HCT116 (cell line): ENCODE results near the gene GPR180. TPM values are rescaled to one million over a fixed set of nuclear protein-coding genes. Genes with fewer than 3 reads are reported as not detected.

Experiments used
- ATAC-seq: fragments of 200-7000 bp; cut with Tn5 transposase; 2 replicates; pipeline ENCODE4 v1.9.1; 2020; ENCODE audit warnings: mild to moderate bottlenecking, moderate library complexity
- BruUV-seq: library from RNA; stranded (reverse); fragments of 400-500 nt; replicated peaks from 2 replicates; lab custom pipeline; 2021; lab: Mats Ljungman, UMichigan
- CTCF ChIA-PET: fragments of 300-600 bp; sonication (Branson Sonifier 250); formaldehyde crosslinking; loops from one replicate; lab custom pipeline; 2021; ENCODE audit warnings: antibody characterized with exemption; lab: Charles Lee
- POLR2A ChIA-PET: fragments of 300-600, 350-600 bp; sonication (Branson Sonifier 250); formaldehyde crosslinking; loops from one replicate; lab custom pipeline; 2021; ENCODE audit warnings: antibody characterized with exemption; lab: Charles Lee
- RAD21 ChIA-PET, 2 experiments: fragments of 300-600 bp; sonication (Branson Sonifier 250); formaldehyde crosslinking; loops; one replicate each; lab custom pipeline; 2023; ENCODE audit warnings: low total read pairs in 2 of 2; ENCODE audit not compliant: uncharacterized antibody in 2 of 2, unreplicated experiment in 2 of 2, low non-redundant PET in 1 of 2; lab: Charles Lee
- DNase-seq: peaks from one replicate; pipeline ENCODE4 v3.0.0-alpha.2; 2010; ENCODE audit warnings: low read depth, low spot score
- H2AFZ ChIP-seq: fragments of 200-600 bp; shearing (Covaris generic), sonication (generic); 2 replicates; pipeline ENCODE4 v1.6.1; 2017; ENCODE audit warnings: low read depth, mixed run types, mixed read lengths, antibody characterized with exemption, low read length; ENCODE audit not compliant: poor library complexity, severe bottlenecking
- H3K27ac ChIP-seq: 2 replicates; pipeline ENCODE4 v1.5.1; 2012; ENCODE audit warnings: low read depth, low read length
- H3K27me3 ChIP-seq: fragments of 200-600 bp; sonication (generic); 2 replicates; pipeline ENCODE4 v1.6.1; 2016; ENCODE audit warnings: mixed run types, low read length, mixed read lengths; ENCODE audit not compliant: insufficient read depth
- H3K36me3 ChIP-seq, 2 experiments: fragments of 200-500 bp in 1 of 2; fragments of 200-600 bp in 1 of 2; sonication (Bioruptor generic) in 1 of 2; sonication (generic) in 1 of 2; 2 replicates each; pipeline versions ENCODE4 v1.5.1 to v1.6.1; 2014 to 2016; ENCODE audit warnings: low read length in 2 of 2, inconsistent platforms in 1 of 2, mixed read lengths in 1 of 2, mixed run types in 1 of 2; ENCODE audit not compliant: insufficient read depth in 2 of 2, control insufficient read depth in 1 of 2
- H3K4me1 ChIP-seq, 2 experiments: fragments of 200-600 bp in 1 of 2; sonication (generic) in 1 of 2; 2 replicates each; pipeline versions ENCODE4 v1.5.1 to v1.6.1; 2012 to 2017; ENCODE audit warnings: low read length in 2 of 2, inconsistent platforms in 1 of 2, mild to moderate bottlenecking in 1 of 2, mixed read lengths in 1 of 2, mixed run types in 1 of 2, moderate library complexity in 1 of 2; ENCODE audit not compliant: insufficient read depth in 2 of 2, control insufficient read depth in 1 of 2
- H3K4me2 ChIP-seq: fragments of 200-600 bp; sonication (generic); 2 replicates; pipeline ENCODE4 v1.6.1; 2017; ENCODE audit warnings: mixed run types, low read length, mixed read lengths
- H3K4me3 ChIP-seq, 2 experiments: fragments of 200-600 bp in 1 of 2; sonication (generic) in 1 of 2; replicated peaks in 1 of 2; 2 replicates each; pipeline ENCODE4 v1.5.1; 2011 to 2016; ENCODE audit warnings: low read length in 2 of 2, control low read depth in 1 of 2, low read depth in 1 of 2, mild to moderate bottlenecking in 1 of 2, mixed read lengths in 1 of 2, mixed run types in 1 of 2
- H3K79me2 ChIP-seq: fragments of 200-600 bp; sonication (generic); 2 replicates; pipeline ENCODE4 v1.6.1; 2017; ENCODE audit warnings: mild to moderate bottlenecking, mixed run types, low read length, moderate library complexity, mixed read lengths; ENCODE audit not compliant: insufficient read depth
- H3K9ac ChIP-seq: fragments of 200-600 bp; sonication (generic); 2 replicates; pipeline ENCODE4 v1.6.1; 2016; ENCODE audit warnings: low read length, mixed read lengths
- H3K9me2 ChIP-seq: fragments of 200-600 bp; sonication (generic), shearing (Covaris generic); 2 replicates; pipeline ENCODE4 v1.6.1; 2017; ENCODE audit warnings: mixed run types, mild to moderate bottlenecking, moderate library complexity; ENCODE audit not compliant: insufficient read depth
- H3K9me3 ChIP-seq, 2 experiments: fragments of 200-500 bp in 1 of 2; fragments of 200-600 bp in 1 of 2; sonication (Bioruptor generic) in 1 of 2; sonication (generic) in 1 of 2; 2 replicates each; pipeline ENCODE4 v1.6.1; 2014 to 2017; ENCODE audit warnings: low read length in 2 of 2, mixed read lengths in 2 of 2, inconsistent platforms in 1 of 2, low read depth in 1 of 2, mild to moderate bottlenecking in 1 of 2, mixed run types in 1 of 2, moderate library complexity in 1 of 2; ENCODE audit not compliant: control insufficient read depth in 1 of 2, insufficient read depth in 1 of 2
- H4K20me1 ChIP-seq: fragments of 200-600 bp; sonication (generic), shearing (Covaris generic); 2 replicates; pipeline ENCODE4 v1.6.1; 2017; ENCODE audit warnings: mixed run types, mild to moderate bottlenecking, moderate library complexity; ENCODE audit not compliant: insufficient read depth
- CBX3 ChIP-seq: IDR thresholded peaks from 2 replicates; pipeline ENCODE4 v1.6.1; 2012; ENCODE audit warnings: low read depth
- ELF1 ChIP-seq: IDR thresholded peaks from 2 replicates; pipeline ENCODE4 v1.6.1; 2012; ENCODE audit warnings: low read depth, borderline replicate concordance
- EZH2 ChIP-seq: fragments of 200-600 bp; sonication (generic); IDR thresholded peaks from 2 replicates; pipeline ENCODE4 v1.6.1; 2017; ENCODE audit warnings: antibody characterized with exemption, mixed run types
- JUND ChIP-seq: IDR thresholded peaks from 2 replicates; pipeline ENCODE4 v1.6.1; 2012
- POLR2A ChIP-seq: IDR thresholded peaks from 2 replicates; pipeline ENCODE4 v1.7.0; 2011; ENCODE audit warnings: borderline replicate concordance; ENCODE audit not compliant: insufficient read depth, insufficient read length; ENCODE audit errors: extremely low read depth
- RAD21 ChIP-seq: IDR thresholded peaks from 2 replicates; pipeline ENCODE4 v1.6.1; 2012; ENCODE audit warnings: low read depth, mild to moderate bottlenecking
- REST ChIP-seq: IDR thresholded peaks from 2 replicates; pipeline ENCODE4 v1.6.1; 2012; ENCODE audit warnings: low read depth
- SIN3A ChIP-seq: IDR thresholded peaks from 2 replicates; pipeline ENCODE4 v1.6.1; 2012; ENCODE audit warnings: low read depth
- SP1 ChIP-seq: IDR thresholded peaks from 2 replicates; pipeline ENCODE4 v1.6.1; 2012; ENCODE audit warnings: low read depth
- SRF ChIP-seq: IDR thresholded peaks from 2 replicates; pipeline ENCODE4 v1.6.1; 2012; ENCODE audit warnings: low read depth
- TCF7L2 ChIP-seq: IDR thresholded peaks from 2 replicates; pipeline ENCODE4 v1.7.0; 2011; ENCODE audit warnings: borderline replicate concordance, inconsistent platforms; ENCODE audit not compliant: insufficient read depth, insufficient read length; ENCODE audit errors: extremely low read depth
- YY1 ChIP-seq: IDR thresholded peaks from 2 replicates; pipeline ENCODE4 v1.6.1; 2011; ENCODE audit warnings: low read length, low read depth, moderate library complexity, mild to moderate bottlenecking; ENCODE audit not compliant: insufficient replicate concordance; ENCODE audit errors: extremely low read depth
- ZBTB33 ChIP-seq: IDR thresholded peaks from 2 replicates; pipeline ENCODE4 v1.6.1; 2011; ENCODE audit warnings: mild to moderate bottlenecking, low read length, moderate library complexity; ENCODE audit not compliant: insufficient replicate concordance; ENCODE audit errors: extremely low read depth
- ZFX ChIP-seq: fragments of 450-650 bp; IDR thresholded peaks from 2 replicates; pipeline ENCODE4 v1.6.1; 2017
- intact Hi-C: fragments of 100-400 bp; cut with micrococcal nuclease; formaldehyde crosslinking; loops from 2 replicates; pipeline ENCODE4 v1.10.0; 2022
- total RNA-seq: library from RNA; stranded (reverse); gene quantifications from one replicate; pipeline ENCODE4 v1.2.1, GENCODE V29; 2021; ENCODE audit not compliant: unreplicated experiment
- TF ChIP-seq, protein P1 (sequence below): IDR thresholded peaks from 2 replicates; pipeline ENCODE4 v1.6.1; 2012
- TF ChIP-seq, protein P2 (sequence below): IDR thresholded peaks from 2 replicates; pipeline ENCODE4 v1.6.1; 2012

Gene GPR180
- total RNA-seq, 1 experiment from 2014 or later = 6.4 TPM

DNA sequence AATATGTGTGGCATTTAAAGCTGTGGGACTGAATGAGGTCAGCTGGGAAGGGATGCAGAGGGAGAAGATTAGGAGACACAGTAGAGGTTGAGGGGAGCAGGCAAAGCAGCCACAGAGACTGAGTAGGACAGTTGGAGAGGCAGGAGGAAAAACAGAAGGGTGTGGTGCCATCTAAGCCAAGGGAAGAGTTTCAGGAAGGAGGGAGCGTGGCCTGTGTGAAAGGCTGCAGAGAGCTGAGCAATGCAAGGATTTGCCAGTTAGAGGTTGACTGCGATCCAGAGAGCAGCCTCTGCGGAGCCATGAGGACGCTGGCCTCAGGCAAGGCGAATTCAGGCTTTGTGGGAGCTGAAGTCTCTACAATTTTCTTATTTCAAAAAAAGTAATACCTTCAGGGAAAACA, 81.8 kb downstream of the GPR180 start:
- Histone ChIP-seq H3K9ac (no peak overlapping the region), H4K20me1 (no peaks in the 10 kb centered on the region), H2AFZ (no peak overlapping the region), H3K27me3 (peaks cover 10% of the 10 kb centered on the region; the same call in 1 of the 2 replicates), H3K79me2 (no peaks in the 10 kb centered on the region), H3K36me3 (no peaks in the 10 kb centered on the region), H3K4me1 (no peaks in the 10 kb centered on the region), H3K4me3 (no peak overlapping the region), H3K9me2 (no peaks in the 10 kb centered on the region), H3K9me3 (no peaks in the 10 kb centered on the region), H3K27ac (no peak overlapping the region), H3K4me2 (no peak overlapping the region)
- RAD21 ChIA-PET = no interaction called here
- no peak for ATAC-seq
- TF ChIP-seq SIN3A (no peak), ELF1 (no peak), POLR2A (no peak), REST (no peak), JUND (no peak), ZBTB33 (no peak), CBX3 (no peak), RAD21 (no peak), SRF (no peak), EZH2 (no peak), TCF7L2 (no peak), ZFX (no peak), YY1 (no peak), SP1 (no peak)
- TF ChIP-seq, protein P1, sequence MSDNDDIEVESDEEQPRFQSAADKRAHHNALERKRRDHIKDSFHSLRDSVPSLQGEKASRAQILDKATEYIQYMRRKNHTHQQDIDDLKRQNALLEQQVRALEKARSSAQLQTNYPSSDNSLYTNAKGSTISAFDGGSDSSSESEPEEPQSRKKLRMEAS = no peak
- TF ChIP-seq, protein P2, sequence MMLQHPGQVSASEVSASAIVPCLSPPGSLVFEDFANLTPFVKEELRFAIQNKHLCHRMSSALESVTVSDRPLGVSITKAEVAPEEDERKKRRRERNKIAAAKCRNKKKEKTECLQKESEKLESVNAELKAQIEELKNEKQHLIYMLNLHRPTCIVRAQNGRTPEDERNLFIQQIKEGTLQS = no peak
- intact Hi-C loops = no loop called here
- BruUV-seq = no TSS peak
- POLR2A ChIA-PET = no interaction called here
- CTCF ChIA-PET = interaction anchor here (1.3 kb wide), 1 partner anchor 9 kb away, joined by 4 read pairs; no protein-coding TSS in a partner anchor
- DNase-seq = no peak
